VCaP (cell line): Measurements from ENCODE around the gene CSHL1.
"Not testable (repeated sequence)": the region's sequence is repeated elsewhere in the genome, so short reads cannot be mapped to it uniquely, and the experiment has no call there.

ENCODE experiments used
- H3K27ac ChIP-seq: fragments of 450-650 bp; 2 replicates; pipeline ENCODE4 v1.5.1; 2017
- TF ChIP-seq, protein P1 (sequence below): fragments of 450-650 bp; conservative IDR thresholded peaks from 2 replicates; pipeline ENCODE4 v1.5.1; 2017; ENCODE audit warnings: mild to moderate bottlenecking, moderate library complexity

Gene CSHL1

DNA sequence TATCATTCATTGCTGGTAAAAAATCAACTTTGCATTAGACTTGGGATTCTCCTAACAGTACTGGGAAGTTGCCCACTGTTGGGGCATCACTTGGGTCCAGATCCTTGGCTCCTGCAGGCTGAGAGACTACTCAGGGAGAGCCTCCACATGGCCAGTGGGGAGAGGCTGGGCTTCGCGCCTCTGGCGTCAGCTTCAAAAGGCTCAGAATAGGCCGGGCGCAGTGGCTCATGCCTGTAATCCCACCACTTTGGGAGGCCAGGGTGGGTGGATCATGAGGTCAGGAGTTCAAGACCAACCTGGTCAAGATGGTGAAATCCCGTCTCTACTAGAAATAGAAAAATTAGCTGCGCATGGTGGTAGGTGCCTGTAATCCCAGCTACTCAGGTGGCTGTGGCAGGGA is 3.4 kb upstream of the CSHL1 start:
- H3K27ac ChIP-seq: no peak overlapping the region
- TF ChIP-seq, protein P1, sequence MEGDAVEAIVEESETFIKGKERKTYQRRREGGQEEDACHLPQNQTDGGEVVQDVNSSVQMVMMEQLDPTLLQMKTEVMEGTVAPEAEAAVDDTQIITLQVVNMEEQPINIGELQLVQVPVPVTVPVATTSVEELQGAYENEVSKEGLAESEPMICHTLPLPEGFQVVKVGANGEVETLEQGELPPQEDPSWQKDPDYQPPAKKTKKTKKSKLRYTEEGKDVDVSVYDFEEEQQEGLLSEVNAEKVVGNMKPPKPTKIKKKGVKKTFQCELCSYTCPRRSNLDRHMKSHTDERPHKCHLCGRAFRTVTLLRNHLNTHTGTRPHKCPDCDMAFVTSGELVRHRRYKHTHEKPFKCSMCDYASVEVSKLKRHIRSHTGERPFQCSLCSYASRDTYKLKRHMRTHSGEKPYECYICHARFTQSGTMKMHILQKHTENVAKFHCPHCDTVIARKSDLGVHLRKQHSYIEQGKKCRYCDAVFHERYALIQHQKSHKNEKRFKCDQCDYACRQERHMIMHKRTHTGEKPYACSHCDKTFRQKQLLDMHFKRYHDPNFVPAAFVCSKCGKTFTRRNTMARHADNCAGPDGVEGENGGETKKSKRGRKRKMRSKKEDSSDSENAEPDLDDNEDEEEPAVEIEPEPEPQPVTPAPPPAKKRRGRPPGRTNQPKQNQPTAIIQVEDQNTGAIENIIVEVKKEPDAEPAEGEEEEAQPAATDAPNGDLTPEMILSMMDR: no peak

DNA sequence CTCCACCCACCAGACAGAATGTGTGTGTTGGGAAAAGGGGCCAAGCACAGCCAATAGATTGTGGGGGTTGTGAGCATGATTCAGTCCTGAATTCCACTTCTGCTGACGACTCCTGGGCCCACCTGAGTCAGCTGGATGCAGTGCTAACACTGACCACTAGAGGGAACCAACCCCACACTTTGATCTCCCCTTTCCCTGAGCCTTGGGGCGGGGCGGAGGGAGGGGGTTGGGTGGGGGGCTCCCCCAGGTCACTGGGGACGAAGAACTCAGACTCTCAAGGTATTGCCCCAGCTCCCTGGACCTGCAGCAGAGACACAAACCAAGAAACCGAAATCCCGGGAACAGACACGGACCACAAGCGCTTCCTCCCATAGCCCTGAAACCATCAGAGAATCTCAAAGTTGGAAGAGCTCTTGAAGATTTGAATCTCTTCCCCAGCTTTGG is 621 bp upstream of the CSHL1 start:
- H3K27ac ChIP-seq: no peak overlapping the region
- TF ChIP-seq, protein P1: peak; percentile 84

DNA sequence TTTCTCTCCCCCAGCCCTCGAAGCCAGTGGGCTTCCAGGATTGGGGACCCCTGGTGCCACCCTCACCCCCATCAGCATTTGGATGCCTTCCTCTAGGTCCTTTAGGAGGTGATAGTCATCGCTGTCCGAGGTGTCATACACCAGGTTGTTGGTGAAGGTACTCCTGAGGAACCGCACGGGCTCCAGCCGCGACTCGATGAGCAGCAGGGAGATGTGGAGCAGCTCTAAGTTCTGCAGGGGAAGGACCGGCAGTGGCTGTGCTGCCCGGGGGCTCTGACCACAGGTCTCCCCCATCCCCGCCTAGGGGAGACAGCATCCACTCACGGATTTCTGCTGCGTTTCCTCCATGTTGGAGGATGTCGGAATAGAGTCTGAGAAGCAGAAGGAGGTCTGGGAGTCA is 962 bp downstream of the CSHL1 start:
- TF ChIP-seq, protein P1: no peak
- no peak overlapping the region for H3K27ac ChIP-seq

DNA sequence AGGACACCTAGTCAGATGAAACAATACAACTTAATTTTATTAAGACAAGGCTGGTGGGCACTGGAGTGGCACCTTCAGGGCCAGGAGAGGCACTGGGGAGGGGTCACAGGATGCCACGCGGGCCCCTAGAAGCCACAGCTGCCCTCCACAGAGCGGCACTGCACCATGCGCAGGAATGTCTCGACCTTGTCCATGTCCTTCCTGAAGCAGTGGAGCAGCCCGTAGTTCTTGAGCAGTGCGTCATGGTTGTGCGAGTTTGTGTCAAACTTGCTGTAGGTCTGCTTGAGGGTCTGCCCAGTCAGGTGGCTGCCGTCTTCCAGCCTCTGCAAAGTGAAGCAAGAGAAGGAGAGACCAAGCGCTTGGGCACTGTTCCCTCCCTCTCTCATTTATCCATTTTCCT is 1.5 kb downstream of the CSHL1 start:
- not testable (repeated sequence) for H3K27ac ChIP-seq

DNA sequence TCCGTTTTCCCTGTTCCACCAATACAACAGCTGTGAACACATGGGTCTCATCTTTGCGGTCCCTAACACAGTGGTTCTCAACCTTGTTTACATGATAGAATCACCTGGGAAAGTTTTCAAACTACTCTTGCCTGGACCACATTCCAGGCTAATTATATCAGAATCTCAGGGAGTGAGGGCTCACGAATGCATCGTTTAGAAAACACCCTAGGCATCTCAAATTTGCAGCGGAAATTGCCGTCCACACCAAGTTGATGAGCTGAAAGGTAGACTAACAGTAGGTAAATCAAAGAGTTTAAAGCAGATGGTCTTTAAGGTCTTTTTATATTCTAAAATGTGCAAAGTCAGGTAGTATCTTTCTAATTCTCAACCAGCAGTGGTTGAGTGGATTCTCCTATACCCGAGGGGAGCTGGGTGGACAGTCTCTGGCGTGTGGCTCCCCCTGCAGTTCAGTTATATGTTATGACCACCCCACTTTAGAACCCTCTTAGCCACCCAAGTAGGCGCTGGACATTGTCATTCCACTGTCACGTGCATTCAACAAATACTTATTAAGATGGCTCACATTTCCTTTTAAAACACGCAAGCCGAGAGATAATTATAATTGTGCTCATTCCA is 3.8 kb downstream of the CSHL1 start:
- not testable (repeated sequence) for H3K27ac ChIP-seq

DNA sequence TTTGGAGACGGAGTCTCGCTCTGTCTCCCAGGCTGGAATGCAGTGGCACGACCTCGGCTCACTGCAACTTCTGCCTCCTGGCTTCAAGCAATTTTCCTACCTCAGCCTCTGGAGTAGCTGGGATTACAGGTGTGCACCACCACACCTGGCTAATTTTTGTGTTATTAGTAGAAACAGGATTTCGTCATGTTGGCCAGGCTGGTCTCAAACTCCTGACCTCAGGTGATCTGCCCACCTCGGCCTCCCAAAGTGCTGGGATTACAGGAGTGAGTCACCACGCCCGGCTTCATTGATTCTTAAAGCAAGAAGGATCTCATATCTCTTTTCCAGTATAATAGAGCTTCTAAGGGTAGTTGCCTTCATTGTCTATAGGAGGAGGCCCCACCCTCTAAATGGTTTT is 6.3 kb downstream of the CSHL1 start:
- H3K27ac ChIP-seq: not testable (repeated sequence)

DNA sequence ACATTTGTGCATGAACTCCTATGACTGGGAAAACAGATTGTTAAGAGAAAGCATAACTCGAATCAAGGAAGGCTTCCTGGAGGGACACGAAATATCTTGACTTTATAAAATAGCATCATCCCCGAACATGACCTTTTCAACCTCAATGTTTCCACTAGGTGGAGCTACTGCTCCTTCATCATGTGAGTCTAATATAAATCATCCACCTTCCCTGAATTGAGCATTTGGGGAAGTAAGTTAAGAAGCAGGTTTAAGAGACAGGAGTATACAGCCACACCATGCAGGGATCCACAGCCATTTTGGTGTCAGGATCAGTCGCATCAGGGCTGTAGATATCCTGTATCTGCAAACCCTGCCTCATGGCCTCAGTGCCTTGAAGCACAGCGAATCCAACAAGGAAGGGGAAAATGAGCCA is 7.3 kb downstream of the CSHL1 start:
- not testable (repeated sequence) for H3K27ac ChIP-seq
- TF ChIP-seq, protein P1: peak; percentile 71

DNA sequence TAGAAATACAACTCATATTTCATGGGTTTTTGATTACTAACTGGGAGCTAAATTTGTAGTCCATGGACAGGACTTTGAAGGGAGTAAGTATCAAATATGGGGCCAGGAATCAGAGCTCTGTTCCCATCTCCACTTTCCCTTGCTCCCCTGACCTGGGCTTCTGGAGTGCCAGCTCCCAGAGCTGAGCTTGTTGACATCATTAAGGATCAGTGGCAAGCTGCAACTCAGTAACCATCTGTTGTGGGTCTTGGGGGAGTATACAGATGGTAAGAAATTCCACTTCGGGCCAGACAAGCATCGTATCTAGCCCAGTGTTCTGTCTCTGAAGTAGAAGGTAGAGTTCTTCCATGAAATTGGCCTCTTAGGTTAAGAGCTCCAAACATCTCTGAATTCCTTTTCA is 9.1 kb downstream of the CSHL1 start:
- not testable (repeated sequence) for H3K27ac ChIP-seq

DNA sequence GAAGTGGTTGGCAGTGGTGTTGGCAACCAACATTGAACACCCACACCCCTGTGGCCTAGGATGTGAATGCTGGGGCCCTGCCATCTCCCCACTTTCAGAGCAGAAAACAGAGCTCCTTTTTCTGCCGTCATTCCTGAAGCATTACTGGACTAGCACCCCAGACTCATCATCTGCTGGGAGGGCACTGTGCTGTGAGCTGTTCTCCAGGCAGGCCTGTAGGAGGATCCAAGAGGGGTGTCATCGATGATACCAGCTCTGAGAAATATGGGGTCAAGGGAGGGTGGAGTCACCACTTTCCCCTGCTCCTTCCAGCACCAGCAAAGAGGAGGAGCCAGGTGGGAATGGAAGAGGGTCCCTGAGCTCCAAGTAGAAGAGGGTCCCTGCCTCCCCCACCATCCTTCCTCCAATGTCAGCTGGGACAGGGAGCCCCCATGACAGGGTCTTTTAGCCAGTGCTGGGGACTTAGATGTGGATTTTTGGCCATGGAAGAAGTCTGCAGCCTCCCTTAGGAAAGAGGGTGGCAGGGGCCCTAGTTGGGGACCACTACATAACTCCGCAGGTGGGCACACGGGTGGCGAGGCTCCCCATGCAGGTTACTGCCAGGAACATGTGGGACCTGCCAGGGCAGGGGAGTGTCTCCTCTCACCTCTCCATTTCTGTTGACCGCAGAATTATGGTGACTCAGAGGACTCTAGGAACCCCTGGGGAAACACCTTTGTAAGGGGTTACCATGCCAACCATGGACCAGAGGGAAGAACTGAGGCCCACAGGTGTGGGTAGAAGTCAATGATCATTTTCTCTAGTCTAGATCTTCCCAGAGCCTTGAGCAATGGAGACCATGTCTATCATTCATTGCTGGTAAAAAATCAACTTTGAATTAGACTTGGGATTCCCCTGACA is 11.9 kb downstream of the CSHL1 start:
- H3K27ac ChIP-seq: not testable (repeated sequence)

DNA sequence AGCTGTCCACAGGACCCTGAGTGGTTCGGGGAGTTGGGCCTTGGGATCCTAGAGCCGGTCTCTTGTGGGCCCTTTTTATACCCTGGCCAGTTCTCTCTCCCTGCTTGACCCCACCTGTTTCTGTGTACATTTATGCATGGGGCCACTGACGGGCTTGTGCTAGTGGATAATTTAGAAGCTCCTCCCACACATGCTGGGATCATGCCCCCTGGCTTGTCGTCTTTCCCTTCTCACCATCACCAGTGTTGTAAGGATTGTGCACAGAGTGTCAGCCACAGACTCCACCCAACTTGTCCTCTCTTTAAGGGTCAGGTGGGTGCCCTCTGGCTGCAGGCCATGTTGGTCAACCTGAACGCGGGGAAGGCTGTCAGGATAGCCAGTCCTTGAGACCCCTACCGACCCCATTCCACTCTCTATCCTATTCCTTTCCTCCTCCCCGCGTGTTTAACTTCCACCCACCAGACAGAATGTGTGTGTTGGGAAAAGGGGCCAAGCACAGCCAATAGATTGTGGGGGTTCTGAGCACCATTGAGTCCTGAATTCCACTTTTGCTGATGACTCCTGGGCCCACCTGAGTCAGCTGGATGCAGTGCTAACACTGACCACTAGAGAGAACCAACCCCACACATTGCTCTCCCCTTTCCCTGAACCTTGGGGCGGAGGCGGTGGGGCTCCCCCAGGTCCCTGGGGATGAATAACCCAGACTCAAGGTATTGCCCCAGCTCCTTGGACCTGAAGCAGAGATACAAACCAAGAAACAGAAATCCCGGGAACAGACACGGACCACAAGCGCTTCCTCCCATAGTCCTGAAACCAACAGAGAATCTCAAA is 14.3 kb downstream of the CSHL1 start, which contains the start of gene CSH1:
Gene CSH1 (minus strand): TSS at position 51 of the 831 bp plus-strand sequence. CDS start 63 bp downstream, outside the sequence.
- not testable (repeated sequence) for H3K27ac ChIP-seq

DNA sequence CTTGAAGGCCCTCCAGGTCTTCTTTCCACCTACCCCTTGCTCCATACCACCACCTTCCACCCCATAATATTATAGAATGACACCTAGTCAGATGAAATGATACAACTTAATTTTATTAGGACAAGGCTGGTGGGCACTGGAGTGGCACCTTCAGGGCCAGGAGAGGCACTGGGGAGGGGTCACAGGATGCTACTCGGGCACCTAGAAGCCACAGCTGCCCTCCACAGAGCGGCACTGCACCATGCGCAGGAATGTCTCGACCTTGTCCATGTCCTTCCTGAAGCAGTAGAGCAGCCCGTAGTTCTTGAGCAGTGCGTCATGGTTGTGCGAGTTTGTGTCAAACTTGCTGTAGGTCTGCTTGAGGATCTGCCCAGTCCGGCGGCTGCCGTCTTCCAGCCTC is 16.2 kb downstream of the CSHL1 start:
- not testable (repeated sequence) for H3K27ac ChIP-seq

DNA sequence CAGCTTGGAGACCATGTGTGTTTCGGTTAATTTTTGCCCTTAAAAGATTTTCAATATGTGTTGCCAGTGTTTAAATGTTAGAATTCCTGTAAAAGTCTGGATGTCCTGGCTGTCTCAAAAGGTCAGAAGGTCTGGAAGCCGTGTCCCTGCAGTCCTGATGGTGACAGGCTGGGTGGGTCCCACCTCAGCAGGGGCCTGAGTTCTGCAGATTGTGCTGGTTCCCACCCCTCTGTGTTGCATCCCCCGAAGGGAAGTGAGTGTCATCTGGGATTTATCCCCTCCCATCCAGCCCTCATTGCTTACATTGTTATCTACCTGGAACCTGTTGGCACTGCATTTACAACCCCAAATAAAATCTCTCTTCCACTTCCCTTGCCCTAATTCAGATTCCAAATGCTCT is 17.0 kb downstream of the CSHL1 start:
- not testable (repeated sequence) for H3K27ac ChIP-seq

DNA sequence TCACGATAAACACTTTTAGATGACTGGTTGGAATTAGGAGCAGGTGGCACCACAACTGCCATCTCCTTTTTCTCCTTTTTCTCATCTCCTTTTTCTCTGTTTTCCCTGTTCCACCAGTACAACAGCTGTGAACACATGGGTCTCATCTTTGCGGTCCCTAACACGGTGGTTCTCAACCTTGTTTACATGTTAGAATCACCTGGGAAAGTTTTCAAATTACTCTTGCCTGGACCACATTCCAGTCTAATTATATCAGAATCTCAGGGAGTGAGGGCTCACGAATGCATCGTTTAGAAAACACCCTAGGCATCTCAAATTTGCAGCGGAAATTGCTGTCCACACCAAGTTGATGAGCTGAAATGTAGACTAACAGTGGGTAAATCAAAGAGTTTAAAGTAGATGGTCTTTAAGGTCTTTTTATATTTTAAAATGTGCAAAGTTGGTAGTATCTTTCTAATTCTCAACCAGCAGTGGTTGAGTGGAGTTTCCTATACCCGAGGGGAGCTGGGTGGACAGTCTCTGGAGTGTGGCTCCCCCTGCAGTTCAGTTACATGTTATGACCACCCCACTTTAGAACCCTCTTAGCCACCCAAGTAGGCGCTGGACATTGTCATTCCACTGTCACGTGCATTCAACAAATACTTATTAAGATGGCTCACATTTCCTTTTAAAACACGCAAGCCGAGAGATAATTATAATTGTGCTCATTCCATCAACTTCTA is 18.6 kb downstream of the CSHL1 start:
- H3K27ac ChIP-seq: not testable (repeated sequence)
